ENCODE data around the gene CRELD2. TPM values are rescaled to one million over a fixed set of nuclear protein-coding genes. Genes with fewer than 3 reads are reported as not detected.
A peak's percentile ranks its signal among the peaks of the same experiment; 100 is the strongest.
"Not testable (repeated sequence)": the region's sequence is repeated elsewhere in the genome, so short reads cannot be mapped to it uniquely, and the experiment has no call there.

CRELD2 gene
- total RNA-seq, 1 donor from 2014 or later, result 65.1 TPM

DNA sequence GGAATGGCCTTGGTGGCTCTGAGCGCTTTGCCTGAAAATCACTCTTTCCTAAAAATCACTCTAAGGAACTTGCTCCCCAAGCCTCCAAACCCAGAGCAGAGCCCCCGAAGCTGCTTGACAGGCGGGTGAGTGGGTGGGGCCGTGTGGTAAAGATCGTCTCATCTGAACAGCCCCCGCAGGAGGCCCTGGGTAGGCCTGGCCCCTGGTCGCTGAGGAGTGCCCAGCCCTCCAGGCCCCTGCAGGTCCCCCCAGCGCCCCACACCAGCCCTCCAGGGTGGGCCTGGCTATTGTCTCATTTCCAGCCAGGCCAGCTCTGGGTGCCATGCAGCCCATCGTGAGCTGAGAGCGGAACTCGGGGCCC is 25.0 kb downstream of the CRELD2 start:
- DNase-seq (ENCODE audit: low spot score), result no peak

DNA sequence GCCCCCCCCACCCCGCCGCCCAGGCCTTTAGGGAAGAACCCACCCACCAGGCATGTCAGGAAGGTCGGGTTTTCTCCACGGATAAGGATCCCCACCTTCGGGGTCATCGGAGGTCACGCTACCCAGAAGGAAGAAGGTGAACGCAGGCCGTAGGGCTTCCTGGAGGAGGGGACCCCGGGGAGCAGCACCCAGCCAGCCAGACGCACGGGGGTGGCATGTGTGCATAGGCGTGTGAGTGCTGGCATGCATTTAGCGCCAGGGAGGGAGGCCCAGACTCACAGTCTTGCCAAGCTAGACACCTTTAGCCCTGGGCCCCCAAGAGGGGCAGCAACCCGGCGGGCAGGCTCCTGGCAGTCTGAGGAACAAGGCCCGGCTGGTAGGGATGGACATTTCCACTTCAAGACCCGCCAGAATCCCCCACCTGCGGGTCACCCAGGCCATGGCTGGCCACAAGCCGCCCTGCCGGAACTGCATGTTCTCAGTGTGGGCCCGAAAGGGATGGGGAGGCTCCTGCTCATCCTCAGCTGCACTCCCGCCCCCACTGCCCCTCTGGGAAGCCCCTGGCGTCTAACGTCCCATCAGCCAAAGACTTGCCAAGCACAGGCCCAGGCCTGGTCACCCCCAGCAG is 25.5 kb downstream of the CRELD2 start:
- ATAC-seq (no peak), DNase-seq (ENCODE audit: low spot score) (no peak)

More for the DNA sequence above, 25.0 kb downstream of the CRELD2 start:
- no peak for ATAC-seq

DNA sequence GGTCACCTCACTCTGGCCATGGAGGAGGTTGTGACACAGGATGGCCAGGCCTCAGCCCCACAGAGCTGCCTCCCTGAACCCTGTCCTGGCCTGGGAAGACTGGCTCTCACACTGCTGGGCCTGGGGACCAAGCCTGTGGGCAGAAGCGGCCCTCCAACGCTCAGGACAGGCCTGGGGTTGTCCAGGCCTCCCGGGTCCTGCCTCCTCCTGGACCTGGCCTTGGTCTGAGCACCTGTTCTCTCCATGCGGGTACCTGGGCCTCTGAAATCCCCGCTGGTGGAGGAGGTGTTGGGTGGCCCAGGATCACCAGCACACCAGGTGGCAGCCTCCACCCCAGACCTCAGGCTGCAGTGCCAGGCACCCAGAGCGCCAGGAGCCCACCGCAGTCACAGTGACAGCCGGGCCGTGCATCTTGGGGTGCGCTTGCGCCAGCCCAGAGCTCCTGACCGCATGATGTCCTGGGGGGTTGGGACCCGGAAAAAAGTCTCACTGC is 26.0 kb downstream of the CRELD2 start:
- no peak for DNase-seq (ENCODE audit: low spot score)

DNA sequence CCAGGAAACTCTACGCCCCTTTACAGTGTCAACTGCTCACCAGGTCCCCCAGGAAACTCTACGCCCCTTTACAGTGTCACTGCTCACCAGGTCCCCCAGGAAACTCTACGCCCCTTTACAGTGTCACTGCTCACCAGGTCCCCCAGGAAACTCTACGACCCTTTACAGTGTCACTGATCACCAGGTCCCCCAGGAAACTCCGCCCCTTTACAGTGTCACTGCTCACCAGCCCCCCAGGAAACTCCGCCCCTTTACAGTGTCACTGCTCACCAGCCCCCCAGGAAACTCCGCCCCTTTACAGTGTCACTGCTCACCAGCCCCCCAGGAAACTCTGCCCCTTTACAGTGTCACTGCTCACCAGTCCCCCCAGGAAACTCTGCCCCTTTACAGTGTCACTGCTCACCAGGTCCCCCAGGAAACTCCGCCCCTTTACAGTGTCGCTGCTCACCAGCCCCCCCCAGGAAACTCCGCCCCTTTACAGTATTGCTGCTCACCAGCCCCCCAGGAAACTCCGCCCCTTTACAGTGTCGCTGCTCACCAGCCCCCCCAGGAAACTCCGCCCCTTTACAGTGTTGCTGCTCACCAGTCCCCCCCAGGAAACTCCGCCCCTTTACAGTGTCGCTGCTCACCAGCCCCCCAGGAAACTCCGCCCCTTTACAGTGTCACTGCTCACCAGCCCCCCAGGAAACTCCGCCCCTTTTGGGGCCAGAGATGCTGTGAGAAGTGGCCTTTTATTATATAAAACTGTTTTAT is 26.8 kb downstream of the CRELD2 start:
- ATAC-seq; DNase-seq (ENCODE audit: low spot score): not testable (repeated sequence)

More for the DNA sequence above, 26.0 kb downstream of the CRELD2 start:
- ATAC-seq, result no peak

DNA sequence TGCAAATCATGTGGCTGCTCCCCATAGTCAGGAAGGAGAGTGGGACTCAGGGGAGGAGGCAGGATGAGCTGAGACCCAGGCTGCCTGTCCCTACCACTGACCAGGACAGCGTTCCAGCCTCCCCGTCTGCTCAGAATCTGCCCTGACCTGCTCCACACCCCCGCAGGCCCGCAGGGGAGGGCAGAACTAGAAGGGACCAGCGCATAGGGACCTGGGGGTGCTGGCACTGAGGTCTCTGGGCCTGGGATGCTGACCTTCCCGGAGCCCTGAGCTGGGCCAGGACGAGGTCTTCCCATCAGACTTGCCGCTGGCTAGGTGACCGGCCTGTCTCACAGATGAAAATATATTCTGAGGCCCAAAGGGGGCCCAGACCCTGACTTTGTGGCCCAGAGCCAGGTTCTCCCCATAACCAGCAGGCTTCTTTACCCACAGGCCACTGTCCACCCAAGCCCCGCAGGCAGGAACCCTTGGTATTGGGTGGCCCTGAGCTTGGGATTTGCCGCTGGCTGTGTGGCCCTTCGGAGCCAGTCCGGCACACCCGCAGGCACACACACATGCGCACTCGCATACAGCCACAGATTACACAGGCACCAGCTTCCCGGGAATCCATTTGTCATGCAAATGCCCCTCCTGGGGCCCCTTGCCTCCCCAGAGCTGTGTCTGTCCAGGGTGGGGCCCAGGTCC is 28.3 kb downstream of the CRELD2 start:
- DNase-seq (ENCODE audit: low spot score), result no peak

DNA sequence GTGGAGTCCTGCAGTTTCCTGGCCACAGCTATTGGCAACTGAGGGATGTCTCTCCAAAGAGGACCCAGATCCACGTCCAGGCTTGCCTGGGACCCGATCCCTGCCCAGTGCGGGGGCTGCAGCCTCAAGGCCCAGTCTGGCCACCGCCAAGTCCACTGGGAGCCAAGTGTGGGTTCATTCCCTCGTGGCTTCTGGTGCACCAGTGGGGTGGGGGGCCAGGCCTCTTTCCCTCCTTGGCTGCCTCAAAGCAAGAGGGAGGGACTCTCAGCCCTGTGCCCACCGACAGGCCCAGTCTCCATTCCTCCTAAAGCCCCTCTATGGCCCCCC is 28.8 kb downstream of the CRELD2 start:
- ATAC-seq (no peak), DNase-seq (ENCODE audit: low spot score) (no peak)

More for the DNA sequence above, 28.3 kb downstream of the CRELD2 start:
- no peak for ATAC-seq

DNA sequence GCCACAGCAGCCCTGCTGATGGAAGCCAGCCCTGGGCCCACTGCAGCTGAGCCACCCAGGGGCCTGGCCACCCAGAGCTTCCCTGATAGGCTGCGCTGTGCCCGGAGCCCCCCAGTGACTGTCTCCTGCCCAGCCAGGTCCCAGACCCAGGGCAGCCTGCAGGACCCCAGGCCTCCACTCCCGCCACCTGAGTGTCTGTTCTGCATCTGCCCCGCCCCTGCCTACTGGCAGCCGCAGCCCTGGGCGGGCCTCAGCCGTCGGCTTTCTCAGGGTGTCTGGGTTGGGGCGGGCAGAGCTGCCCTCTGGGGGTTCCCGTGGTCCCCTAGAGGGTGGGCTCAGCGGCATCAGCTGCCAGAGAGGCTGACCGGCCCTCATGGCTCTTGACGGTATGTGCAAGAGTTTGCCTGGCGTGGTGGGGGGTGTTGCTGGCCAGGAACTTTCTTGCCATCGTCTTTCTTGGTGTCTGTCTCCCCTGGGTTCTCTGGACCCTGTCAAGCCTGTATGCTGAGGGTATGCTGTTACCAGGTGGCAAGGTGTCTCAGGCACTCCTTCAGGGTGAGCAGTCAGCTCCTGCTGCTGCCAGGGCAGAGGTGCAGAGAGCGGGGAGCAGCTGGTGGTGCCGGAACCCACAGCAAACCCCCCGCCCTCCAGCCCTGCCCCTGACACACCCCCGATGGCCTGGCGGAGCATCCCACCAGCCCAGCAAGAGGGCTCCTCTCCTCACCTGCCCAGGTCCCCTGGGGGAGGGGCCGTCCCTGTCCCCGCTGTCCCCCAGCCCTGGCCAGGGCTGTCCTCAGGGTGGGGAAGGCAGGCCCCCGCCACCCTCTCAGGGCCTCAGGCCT is 29.9 kb downstream of the CRELD2 start:
- no peak for ATAC-seq
- DNase-seq (ENCODE audit: low spot score), result no peak

DNA sequence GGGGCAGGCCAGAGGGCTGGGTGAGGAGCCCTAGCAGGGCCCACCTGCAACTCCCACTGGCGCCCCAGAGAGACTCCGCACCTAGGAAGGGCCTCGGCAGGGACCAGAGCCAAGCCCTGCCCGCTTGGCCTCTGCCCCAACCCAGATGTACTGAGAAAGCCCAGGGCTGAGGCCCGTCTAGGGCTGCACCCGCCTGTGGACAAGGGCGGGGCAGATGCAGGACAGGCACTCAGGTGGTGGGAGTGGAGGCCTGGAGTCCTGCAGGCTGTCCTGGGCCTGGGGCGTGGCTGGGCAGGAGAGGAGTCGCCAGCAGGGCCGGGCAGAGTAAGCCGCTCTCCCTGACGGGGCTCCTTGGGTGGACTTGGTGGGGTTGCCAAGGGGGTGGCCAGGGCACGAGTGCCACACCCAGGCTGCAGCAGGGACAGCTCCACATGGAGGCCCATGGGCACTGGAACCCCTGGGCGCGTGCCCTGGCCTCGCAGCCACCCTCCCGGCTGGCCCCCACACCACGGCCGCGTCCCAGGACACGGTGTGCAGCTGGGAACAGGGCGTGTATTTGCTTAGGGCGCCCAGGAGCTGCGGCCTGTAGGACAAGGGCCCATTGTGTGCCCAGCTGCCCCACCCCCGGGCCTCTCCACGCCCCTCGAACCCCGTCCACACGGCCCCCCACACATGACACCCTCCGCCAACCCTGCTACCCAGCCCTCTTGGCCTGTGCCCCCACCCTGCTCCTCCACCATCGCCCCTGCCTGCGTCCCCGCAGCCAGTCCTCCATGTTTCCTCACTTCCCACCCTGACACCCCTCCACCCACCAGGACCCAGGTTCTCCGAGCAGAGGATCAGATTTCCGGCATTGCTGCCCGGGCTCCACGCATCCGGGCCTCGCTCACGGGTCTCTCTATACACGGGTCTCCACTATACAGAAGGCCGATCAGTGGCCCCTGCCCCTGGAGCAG is 30.8 kb downstream of the CRELD2 start:
- ATAC-seq (peak; percentile 75), DNase-seq (ENCODE audit: low spot score) (peak; percentile 87)

DNA sequence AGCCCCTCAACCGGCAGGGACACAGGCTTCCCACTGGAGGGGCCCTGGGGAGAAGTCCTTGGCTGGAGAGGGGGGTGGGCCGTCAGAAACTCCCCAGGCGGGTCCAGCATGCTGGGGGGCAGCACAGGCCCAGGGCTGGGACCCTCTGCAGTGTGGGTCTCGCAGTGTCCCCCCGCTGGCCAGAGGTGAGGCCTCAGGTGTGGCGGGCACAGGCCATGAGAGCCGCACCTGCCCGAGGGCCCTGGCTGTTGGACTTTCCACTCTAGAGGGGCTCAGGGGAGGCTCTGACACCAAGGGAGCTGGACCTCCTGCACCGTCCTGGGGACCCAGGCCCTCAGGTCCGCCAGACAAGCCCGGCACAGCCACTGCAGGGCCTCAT is 31.5 kb downstream of the CRELD2 start:
- ATAC-seq (no peak), DNase-seq (ENCODE audit: low spot score) (no peak)

DNA sequence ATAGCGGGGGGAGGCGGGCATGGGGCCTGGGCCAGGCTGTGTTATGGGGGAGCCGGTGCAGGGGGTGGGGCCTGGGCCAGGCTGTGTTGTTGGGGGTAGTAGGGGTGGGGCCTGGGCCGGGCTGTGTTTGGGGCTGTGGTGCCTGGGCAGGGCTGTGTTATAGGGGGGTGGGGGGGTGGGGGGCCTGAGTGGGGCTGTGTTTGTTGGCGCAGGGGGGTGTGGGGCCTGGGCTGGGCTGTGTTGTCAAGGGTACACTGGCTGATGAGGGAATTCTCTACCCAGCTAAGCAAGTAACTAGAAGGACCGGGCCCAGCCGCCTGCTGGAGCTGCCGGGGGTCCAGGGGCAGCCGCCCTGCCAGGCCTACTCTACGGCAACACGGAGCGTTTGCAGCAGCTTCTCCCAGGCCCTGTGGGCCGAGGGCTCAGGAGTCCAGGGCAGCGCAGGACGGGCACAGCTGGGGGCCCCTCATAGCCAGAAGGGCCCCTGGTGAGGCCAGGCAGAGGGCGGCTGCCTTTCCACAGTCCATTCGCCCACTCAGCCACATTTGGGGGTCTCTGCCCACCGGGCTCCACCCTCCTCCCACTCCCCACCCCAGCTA is 32.1 kb downstream of the CRELD2 start:
- ATAC-seq (no peak), DNase-seq (ENCODE audit: low spot score) (no peak)

DNA sequence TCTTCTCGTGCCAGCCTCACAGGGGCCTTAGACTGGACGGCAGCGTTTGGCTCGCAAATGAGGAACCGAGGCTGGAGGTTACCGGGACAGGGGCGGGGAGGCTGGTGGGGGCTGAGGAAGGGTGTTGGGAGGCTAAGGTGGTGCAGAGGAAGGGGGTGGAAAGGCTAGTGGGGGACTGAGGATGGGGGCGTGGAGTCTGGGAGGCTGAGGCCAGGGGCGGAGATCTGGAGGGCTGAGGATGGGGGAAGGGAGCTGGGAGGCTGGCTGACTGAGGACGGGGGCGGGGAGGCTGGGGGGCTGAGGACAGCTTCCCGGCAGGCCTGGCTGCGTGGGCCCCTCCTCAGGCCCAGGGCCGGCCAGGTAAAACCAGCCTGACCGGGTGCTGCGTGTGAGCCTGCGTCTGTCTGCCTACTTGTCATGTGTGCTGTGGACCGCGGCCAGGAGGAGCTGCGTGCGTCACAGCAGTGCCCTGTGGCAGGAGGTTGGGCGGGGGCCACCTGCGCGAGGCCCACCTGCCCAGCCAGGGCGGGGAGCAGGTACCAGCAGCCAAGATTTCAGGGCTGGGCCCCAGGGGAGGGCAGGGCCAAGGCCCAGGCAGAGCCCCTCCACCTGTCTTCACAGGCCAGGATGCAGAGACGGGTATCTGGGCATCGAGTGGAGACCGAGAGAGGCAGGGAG is 32.7 kb downstream of the CRELD2 start:
- ATAC-seq (no peak), DNase-seq (ENCODE audit: low spot score) (no peak)

DNA sequence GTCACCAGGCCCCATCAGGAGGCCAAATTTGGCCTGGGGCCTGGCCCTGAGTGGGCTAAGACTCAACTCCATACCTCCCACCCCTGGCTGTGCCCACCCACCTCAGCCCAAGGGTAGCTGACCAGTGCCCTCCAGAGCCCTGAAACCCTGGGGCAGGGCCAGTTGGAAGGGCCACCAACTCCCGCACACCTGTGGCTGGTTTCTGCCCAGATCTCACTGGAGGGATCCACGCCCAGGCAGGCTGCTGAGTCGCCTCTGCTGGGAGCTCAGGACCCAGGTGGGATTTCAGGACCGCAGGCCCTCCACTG is 33.2 kb downstream of the CRELD2 start:
- ATAC-seq, result no peak
- no peak for DNase-seq (ENCODE audit: low spot score)

DNA sequence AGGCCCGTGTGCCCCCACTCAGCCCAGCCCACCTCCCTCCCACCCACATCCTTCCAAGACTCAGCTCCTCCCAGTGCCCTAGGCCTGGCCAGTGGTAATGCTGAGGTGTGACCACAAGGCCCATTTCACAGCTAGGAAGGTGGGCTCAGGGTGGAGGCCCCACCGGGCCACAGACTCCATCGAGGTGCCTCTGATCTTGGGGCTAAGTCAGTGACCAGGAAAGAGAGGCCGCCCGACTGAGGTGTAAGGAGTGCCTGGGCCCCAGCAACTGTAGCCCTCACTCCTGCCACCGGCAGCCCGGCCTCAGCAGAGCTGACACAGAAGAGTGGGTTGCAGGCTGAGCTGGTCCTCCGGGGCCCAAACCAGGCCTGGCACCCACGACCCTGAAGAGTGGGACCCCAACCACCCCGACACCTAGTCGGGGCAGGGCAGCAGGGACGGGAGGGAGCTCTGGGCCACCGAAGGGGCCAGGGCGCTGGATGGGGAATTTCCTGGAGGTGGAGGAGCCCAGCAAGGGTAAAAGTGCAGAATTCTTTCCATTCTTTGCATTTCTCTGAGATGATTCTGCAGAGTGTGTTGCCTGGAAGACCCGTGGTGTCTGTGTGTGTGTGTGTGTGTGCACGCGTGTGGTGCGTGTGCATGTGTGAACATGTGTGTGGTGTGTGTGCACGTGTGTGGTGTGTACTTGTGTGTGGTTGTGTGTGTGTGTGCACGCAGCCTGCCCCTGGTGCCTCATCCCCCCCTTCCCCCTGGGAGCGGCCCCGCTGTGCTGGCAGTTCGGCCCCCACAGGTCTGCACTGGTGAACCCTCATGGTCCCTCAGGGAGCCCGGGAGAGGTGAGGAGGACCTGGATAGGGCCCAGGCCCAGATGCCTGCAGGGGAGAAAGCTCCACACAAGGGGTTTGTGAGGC is 33.8 kb downstream of the CRELD2 start:
- DNase-seq (ENCODE audit: low spot score) (no peak), ATAC-seq (no peak)

DNA sequence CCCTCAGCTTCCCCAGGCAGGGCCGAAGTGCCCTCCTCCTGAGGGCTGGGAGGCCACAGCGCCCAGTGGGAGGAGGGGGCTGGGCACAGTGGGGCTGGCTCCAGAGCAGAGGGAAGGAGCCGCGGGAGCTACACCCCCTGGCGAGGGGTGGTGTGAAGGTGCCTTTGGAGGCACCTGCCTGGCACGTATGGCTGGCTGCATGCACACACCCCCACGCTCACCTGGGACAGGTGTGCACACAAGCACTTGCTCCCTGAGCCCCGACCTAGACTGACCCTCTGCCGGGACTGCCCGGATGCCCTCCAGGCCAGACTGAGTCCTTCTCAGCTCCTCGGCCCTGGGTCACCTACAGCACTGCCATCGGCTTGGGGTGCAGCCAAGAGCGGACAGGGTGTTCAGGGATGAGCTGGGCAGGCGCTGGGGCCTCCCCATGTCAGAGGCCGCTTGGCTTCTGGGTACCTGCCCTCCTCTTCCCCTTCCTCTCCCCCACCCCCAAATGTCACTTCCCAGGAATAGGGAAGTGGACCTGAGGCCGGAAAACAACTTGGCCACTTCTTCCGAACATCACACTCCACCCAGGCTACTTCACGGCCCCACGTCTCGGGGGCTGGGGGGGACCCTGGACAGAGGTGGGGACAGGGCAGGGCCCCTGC is 34.7 kb downstream of the CRELD2 start:
- DNase-seq (ENCODE audit: low spot score) (no peak), ATAC-seq (no peak)

DNA sequence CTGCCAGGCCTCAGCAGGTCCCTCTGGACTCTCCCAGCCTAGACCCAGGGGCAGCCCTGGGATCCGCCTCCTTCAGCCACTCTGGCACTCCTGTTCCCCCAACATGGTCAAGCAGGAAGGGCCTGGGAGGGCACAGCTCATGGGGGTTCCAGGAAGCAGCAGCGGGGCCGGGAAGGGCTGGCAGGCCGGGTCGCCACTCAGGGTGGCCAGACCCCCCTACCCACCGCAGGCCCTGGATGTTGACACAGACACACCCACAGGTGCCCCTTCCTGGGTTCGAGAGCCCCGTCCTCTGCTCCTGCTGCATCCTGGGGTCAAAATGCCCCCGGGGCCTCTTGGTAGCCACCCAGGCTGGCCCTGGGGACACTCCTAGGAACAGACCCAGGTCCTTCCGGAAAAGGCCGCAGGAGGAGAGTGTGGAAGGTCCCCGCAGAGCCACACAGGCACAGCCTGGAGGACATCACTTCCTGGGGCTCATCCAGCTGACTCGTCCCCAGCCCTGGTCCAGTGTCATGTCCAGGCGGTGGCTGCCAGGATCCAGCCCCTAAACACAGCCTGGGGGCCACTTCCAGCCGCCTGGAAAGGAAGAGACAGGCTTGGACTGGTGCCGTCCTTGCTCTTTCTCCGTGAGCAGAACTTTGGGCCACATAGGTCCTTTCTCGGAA is 35.4 kb downstream of the CRELD2 start:
- DNase-seq (ENCODE audit: low spot score) (no peak), ATAC-seq (peak; percentile 10)

DNA sequence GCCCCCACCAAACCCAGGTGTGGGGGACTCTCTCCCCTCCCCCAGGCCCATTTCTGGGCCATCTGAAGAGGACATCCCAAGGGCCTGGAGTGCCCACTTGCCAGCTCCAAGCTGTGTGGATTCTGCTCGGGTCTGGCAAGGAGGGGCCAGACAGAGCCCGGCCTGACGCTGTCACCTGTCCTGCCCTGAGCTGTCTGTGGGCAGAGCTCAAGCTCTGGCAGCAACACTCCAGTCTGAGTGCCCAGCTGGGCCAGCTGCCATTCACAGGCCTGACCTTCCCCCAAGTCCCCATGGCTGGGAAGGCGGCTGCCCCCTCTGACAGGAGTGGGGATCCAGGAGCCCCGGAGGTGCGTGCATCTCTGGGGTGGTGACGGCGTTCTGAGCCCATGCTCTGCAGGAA is 35.9 kb downstream of the CRELD2 start:
- ATAC-seq (peak; percentile 72), DNase-seq (ENCODE audit: low spot score) (peak; percentile 90)

DNA sequence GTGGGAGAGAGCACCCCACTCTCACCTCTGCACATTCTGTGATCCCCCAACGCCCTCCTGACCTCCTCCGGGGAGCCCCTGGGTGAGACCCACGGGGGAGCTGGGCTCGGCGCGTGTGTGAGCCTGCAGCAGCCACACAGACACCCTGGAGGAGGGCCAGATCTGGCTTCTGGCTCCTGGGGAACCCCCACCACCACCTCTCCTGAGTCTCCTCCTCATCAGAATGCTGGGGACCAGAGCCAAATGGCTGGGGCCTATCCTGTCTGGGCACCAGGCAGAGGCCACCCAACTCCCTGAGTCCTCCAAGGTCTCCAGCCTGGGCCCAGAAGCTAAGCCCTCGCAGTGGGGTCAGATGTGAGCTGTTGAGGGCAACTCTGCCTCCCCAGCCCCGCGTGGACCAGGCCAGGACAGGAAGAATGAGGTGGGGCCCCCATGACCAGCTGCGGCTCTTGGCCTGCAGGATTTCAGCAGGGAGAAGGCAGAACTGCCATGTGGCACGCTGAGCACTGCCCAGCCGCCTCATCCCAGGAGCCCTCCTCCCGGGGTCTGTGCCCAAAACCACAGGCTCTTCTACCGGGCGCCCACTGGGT is 36.7 kb downstream of the CRELD2 start:
- DNase-seq (ENCODE audit: low spot score), result no peak
- no peak for ATAC-seq
